HTR-8/SVneo (cell line): Measurements from ENCODE around the gene ATP6V0A1.
A peak's percentile ranks its signal among the peaks of the same experiment; 100 is the strongest.
"Not testable (repeated sequence)": the region's sequence is repeated elsewhere in the genome, so short reads cannot be mapped to it uniquely, and the experiment has no call there.

Source experiments
- DNase-seq: peaks from one replicate; pipeline ENCODE4 v3.0.0; 2011; ENCODE audit warnings: low spot score, mixed read lengths; ENCODE audit not compliant: insufficient read length
- FAIRE-seq: peaks from 2 replicates; lab custom pipeline; 2011; peaks lifted over from hg19 to GRCh38; lab: Jason Lieb, UNC

Gene ATP6V0A1

DNA sequence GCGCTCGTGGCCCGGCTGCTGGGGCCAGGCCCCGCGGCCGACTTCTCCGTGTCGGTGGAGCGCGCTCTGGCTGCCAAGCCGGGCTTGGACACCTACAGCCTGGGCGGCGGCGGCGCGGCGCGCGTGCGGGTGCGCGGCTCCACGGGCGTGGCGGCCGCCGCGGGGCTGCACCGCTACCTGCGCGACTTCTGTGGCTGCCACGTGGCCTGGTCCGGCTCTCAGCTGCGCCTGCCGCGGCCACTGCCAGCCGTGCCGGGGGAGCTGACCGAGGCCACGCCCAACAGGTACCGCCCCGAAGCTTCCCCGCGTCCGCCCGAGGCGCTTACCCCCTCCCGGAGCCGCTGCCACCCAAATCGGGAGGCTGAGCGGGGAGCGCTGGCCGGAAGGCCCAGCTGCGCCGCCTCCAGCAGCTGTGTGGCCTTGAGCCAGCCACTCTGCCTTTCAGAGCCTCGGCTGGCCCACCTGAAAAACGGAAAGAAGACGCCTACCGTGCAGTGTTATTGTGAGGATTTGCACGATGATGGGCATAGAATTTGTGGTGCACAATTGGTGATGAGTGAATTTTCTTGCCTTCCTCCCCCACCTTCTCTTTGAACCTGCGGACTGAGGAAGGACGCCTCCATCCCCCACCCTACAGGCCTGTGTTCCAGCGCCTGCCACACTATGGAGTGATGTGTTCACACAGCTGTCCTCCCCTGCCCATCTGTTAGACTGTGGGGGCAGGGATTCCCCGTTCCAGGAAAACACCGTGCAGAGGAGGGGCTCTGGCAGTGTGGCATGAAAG, 77.9 kb downstream of the ATP6V0A1 start:
- FAIRE-seq (peak; percentile 79), DNase-seq (peak; percentile 93)

GRCh38 chr17:42537156-42537805, 78.6 kb downstream of the ATP6V0A1 start:
- FAIRE-seq (peak; percentile 13), DNase-seq (no peak)

- no peak for FAIRE-seq
- no peak for DNase-seq
Observed at GRCh38 chr17:42537826-42538451, 79.3 kb downstream of the ATP6V0A1 start.

DNA sequence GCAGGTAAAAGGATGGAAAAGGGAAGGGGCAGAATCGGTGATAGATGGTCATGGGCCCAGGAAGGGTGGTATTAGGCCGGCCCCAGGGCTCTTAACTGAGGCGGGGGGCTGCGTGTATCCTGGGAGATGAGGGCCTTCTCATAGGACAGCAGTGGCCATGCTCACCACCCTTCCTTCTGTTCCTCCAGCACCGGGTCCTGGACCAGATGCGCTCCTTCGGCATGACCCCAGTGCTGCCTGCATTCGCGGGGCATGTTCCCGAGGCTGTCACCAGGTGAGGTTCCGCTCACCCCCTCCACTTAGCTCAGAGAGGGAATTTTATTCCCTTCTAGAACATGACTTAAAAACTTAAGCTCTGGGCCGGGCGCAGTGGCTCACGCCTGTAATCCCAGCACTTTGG, 79.8 kb downstream of the ATP6V0A1 start:
- FAIRE-seq: no peak
- no peak for DNase-seq

- DNase-seq, FAIRE-seq: not testable (repeated sequence)
Observed at GRCh38 chr17:42540558-42540957, 81.9 kb downstream of the ATP6V0A1 start.

GRCh38 chr17:42541041-42541833, 82.6 kb downstream of the ATP6V0A1 start:
- DNase-seq (no peak), FAIRE-seq (no peak)

- no peak for FAIRE-seq
- no peak for DNase-seq
Observed at GRCh38 chr17:42543190-42544079, 84.8 kb downstream of the ATP6V0A1 start.

GRCh38 chr17:42544874-42545283, 86.2 kb downstream of the ATP6V0A1 start:
- DNase-seq (no peak), FAIRE-seq (no peak)

DNA sequence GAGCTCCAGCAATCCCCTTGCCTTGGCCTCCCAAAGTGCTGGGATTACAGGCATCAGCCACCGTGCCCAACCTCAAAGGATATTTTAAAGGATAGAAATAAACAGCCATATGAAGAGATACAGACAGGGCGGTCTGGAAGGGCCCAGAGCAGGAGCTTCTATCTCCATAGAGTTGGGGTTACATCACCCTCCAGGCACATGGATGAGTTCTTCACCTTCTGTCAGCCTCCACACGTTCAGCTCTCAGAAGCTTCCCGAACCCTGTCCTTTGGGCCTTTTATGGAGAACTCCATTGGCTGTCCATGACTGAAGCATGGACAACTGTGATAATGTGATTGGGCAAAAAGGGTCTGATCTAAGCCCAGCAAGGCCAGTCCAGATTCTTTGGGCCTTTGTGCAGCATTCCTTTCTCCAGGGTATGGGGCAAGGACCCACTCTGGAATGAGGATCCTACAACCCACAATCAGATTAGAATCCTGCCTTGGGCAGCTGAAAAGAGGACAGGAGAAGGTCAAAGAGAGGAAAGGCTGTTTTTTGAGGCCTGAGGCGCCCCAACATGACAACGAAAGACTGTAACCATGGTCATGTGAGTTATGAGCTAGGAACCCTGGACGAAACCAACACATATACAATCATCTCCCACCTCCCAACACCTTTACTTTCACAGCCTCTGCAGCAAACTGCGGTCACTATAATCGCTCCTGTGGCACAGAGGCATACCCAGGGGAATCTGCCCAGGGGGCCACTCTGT, 87.3 kb downstream of the ATP6V0A1 start:
- not testable (repeated sequence) for DNase-seq
- FAIRE-seq: peak; percentile 68

DNA sequence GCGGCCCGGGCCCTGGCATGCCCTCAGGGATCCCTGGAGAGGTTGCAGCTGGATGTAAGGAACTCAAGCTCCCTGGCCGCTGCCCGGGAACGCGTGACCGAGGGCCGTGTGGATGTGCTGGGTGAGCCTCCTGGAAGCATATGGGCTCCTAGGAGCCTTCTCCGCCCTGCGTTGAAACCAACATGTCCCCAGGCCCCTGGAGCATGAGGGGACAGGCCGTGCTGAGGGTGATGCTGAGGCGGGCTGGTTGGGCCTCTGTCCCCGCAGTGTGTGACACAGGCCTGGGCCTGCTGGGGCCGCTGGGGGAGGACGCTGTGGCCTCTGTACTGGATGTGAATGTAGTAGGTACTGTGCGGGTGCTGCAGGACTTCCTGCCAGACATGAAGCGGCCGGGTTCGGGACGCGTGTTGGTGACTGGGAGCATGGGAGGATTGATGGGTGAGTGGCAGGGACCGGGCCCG, 88.4 kb downstream of the ATP6V0A1 start:
- no peak for DNase-seq
- FAIRE-seq: no peak

DNA sequence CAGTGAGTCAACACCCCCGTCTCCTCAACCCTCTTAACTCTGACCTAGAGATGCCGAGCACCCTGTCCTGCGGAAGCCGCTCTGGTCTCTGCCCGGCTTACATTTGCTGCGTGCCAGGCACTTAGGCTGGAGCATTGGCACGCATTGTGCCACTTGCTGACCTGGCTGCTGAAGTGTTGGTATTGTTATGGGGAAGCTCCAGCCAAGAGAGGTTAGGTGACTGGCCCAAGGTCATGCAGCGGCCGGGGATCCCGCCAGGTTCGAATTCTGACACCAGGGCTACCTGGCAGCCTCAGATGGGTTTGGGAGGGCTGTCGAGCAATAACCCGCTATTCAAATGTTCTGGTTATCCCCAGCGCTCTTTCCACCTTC, 89.0 kb downstream of the ATP6V0A1 start:
- DNase-seq (no peak), FAIRE-seq (peak; percentile 88)

DNA sequence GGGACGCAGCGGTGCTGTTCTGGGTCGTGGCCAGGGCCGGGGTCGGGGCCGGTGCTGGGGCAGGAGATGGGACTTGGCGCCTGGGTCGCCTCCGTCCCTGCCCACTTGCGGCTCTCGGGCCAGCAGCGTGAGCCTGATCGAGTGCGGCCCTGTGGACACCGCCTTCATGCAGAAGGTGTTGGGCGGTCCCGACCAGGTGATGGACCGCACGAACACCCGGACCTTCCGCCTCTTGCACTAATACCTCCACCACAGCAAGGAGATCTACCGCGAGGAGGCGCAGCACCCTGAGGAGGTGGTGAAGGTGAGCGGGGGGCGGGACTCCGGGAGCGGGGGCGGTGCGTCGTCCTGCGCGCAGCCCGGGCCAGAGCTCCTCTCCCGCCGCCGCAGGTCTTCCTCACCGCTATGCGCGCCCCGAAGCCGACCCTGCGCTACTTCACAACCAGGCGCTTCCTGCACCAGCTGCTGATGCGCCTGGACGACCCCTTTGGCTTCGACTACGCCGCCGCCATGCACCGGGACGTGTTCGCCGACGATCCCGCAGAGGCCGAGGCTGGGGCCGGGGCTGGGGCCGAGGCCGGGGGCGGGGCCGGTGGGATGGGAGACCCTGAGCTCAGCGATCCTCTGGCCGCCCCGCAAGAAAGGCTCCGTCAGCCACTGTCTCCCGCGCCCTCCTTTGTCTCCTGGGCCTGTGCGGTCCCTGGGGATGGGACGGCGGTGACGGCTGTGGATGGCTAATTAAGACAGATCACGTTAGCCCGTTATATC, 89.6 kb downstream of the ATP6V0A1 start:
- DNase-seq (peak; percentile 54), FAIRE-seq (peak; percentile 83)

DNA sequence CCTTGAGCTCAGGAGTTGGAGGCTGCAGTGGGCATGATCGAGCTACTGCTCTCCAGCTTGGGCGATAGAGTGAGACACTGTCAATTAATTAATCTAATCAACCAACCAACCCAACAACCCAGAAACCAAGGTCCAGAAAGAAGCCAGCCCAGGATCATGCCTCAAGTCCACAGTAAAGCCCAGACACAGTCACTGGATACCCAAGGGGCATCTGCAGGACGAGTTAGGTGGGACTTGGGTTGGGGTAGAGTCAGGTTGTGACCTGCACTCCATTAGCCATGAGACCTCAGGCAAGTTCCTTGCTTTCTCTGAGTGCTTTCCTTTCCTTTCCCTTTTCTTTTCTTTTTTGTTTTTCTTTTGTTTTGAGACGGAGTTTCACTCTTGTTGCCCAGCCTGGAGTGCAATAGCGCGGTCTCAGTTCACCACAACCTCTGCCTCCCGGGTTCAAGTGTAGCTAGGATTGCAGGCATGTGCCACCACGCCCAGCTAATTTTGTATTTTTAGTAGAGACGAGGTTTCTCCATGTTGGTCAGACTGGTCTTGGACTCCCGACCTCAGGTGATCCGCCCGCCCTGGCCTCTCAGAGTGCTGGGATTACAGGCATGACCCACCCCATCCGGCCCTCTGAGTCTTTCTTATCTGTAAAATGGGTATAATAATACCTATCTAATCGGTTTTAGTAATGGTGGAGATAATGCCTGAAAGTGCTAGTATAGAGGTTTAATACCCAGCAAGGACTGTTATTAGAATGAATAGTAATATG, 90.5 kb downstream of the ATP6V0A1 start:
- DNase-seq: no peak
- peak; percentile 9 for FAIRE-seq

- FAIRE-seq: peak; percentile 58
- DNase-seq: not testable (repeated sequence)
Observed at GRCh38 chr17:42552736-42553135, 94.1 kb downstream of the ATP6V0A1 start, which contains the start of gene HSD17B1. Gene HSD17B1, plus strand, starts transcription at chr17:42552923. Its CDS starts 11 bp downstream, at chr17:42552934.

DNA sequence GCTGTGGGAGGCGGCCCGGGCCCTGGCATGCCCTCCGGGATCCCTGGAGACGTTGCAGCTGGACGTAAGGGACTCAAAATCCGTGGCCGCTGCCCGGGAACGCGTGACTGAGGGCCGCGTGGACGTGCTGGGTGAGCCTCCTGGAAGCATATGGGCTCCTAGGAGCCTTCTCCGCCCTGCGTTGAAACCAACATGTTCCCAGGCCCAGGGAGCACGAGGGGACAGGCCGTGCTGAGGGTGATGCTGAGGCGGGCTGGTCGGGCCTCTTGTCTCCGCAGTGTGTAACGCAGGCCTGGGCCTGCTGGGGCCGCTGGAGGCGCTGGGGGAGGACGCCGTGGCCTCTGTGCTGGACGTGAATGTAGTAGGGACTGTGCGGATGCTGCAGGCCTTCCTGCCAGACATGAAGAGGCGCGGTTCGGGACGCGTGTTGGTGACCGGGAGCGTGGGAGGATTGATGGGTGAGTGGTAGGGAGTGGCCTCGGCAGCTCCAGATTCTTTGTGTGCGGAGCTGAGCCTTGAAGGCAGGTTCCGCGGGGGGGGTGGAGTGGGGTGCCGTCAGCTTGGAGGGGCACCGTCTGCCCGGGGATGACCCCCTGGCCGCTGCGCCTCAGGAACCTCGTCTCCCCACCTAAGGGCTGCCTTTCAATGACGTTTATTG, 94.6 kb downstream of the ATP6V0A1 start:
- FAIRE-seq (no peak), DNase-seq (no peak)

GRCh38 chr17:42553866-42554249, 95.2 kb downstream of the ATP6V0A1 start:
- no peak for FAIRE-seq
- no peak for DNase-seq
